ENCODE measurements around the gene FKBP5.
"Not testable (repeated sequence)": the region's sequence is repeated elsewhere in the genome, so short reads cannot be mapped to it uniquely, and the experiment has no call there.

The FKBP5 gene

GRCh38 chr6:35605600-35605999 lies 83.1 kb downstream of the FKBP5 start:
- DNase-seq: no peak

GRCh38 chr6:35603326-35604202 lies 85.2 kb downstream of the FKBP5 start:
- DNase-seq: peak; percentile 6

- peak; percentile 28 for DNase-seq
These were observed 86.4 kb downstream of the FKBP5 start for GRCh38 chr6:35602133-35602946.

GRCh38 chr6:35601331-35602132 lies 87.2 kb downstream of the FKBP5 start:
- DNase-seq: peak; percentile 52

GRCh38 chr6:35600659-35601125 lies 88.0 kb downstream of the FKBP5 start:
- peak; percentile 8 for DNase-seq

- DNase-seq: no peak
These were observed 88.7 kb downstream of the FKBP5 start for GRCh38 chr6:35599761-35600658.

- not testable (repeated sequence) for DNase-seq
These were observed 90.1 kb downstream of the FKBP5 start for GRCh38 chr6:35598621-35599020.

GRCh38 chr6:35596448-35597442 lies 92.0 kb downstream of the FKBP5 start:
- peak; percentile 13 for DNase-seq

- DNase-seq: no peak
These were observed 94.1 kb downstream of the FKBP5 start for GRCh38 chr6:35594503-35595186.

GRCh38 chr6:35592178-35592577 lies 96.5 kb downstream of the FKBP5 start:
- DNase-seq: no peak

GRCh38 chr6:35590622-35591066 lies 98.1 kb downstream of the FKBP5 start:
- no peak for DNase-seq

GRCh38 chr6:35589904-35590303 lies 98.8 kb downstream of the FKBP5 start:
- no peak for DNase-seq

GRCh38 chr6:35589201-35589739 lies 99.4 kb downstream of the FKBP5 start:
- DNase-seq: no peak

- no peak for DNase-seq
These were observed 101.5 kb downstream of the FKBP5 start for GRCh38 chr6:35587167-35587566.

GRCh38 chr6:35586542-35586941 lies 102.2 kb downstream of the FKBP5 start:
- no peak for DNase-seq

GRCh38 chr6:35585658-35586057 lies 103.1 kb downstream of the FKBP5 start:
- no peak for DNase-seq

GRCh38 chr6:35583893-35584688 lies 104.6 kb downstream of the FKBP5 start:
- peak; percentile 84 for DNase-seq

GRCh38 chr6:35582315-35582714 lies 106.4 kb downstream of the FKBP5 start:
- DNase-seq: no peak

GRCh38 chr6:35581633-35582032 lies 107.1 kb downstream of the FKBP5 start:
- DNase-seq: peak; percentile 33

All from NCI-H69 (cell line).